Measurements from ENCODE around the gene ZNF618.
"Not testable (repeated sequence)": the region's sequence is repeated elsewhere in the genome, so short reads cannot be mapped to it uniquely, and the experiment has no call there.

Gene ZNF618

DNA sequence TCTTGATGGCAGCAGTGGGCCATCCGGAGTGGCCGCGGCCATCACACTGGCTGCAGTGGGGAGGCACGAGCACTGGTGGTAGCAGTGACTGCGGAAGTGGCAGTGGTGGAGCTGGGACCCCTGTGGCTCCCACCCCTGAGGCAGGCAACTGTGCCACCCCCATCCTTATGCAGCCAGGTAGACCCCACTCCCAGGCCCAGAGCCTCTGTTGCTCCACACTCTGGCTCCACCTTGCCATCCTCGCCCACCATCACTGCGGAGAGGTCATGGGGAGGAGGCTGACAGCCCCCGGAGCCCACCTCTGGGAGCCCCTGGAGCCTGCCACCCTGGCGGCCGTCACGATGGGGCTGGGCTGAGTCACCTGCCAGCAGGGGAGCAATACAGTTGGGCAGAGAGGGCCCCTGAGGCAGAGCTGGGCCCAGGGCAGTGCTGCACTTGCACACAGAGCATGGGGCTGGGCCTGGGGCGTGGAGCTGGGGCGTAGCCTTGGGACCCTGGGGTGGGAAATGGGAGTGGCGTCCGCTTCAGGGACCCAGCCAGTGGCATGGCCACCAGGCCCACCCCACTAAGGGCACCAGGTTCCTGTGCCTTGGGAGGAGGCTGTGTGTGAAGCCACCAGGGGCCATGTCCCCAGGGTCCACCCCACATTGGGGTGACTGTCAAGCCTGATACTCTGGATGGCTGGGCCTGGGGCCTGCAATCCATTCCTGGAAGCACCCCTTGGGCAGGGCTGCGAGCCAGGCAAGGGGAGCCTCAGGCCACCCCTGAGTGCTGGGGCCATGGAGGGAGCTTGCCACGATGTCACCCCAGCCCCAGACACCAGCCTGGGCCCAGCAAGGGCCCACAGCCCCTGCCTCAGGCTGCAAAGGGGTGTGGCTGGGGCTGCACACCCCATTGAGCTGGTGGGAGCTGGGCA, 194.3 kb downstream of the ZNF618 start:
- no peak for DNase-seq

DNA sequence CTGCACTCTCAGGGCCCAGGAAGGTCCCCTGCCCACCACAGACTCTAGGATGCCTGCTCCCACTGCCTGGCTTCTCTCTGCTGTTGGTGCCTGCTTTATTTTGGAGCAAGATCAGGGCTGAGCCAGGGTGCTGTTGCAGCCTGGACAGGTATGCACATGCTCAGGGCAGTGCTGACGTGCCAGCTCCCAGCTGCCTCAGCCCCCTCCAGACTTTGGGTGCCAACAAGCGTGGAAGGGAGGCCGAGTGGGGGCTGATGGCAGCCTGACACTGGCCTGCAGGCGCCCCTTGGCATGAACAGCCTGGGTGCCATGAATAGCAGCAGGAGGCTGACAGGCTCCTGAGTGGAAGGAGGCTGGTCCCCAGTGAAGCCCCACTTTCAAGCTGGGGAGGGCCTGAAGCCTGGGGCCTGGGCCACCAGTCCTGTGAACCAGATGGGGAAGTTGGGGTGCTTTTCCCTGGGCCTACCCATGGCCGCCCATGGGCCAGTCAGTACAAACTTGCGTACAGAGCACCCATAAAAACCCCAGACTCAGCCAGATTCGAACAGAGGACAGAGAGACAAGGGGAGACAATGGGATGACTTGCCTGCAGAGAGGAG, 195.2 kb downstream of the ZNF618 start:
- DNase-seq = no peak

DNA sequence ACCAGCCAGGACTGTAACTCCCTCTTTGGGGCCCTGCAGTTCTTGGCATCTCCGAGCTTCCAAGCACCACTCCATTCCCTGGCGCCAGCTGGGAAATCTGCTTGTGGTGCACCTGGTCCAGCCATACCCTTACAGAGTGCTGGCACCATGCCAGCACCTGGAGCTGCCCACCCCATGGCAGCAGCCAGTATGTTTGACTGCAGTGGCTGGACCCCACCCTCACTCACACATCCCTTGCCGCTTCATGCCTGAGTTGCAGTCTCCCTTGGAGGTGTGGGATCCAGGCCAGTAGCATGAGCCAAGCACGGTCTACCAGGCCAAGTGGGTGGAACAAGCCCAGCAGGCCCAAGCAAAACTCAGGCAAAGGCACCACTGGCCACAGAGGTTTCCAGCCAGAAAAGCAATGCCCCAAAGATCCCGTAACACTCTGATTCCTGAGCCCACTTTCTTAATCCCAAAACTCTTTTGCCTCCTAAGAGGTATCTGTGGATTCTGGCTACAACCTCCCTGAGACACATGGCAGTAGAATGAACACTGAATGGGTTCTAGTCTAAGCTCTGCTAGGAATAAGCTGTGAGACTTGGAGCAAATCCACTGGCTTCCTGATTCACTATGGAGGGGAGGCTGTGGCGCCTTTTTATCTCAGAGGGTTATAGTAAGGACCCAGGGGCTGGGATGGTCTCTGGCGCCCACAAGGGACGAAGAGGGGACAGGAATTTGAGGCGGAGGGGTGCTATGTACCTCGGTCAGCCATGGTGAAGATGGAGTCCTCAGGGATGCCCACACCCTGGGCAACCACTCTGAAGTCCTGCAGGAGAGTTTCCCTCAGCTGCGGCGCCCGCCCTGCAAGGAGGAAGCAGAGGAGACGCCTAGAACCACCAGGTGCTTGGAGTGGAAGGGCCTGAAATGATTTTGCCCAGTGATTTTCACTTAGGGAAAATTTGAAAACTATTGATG, 196.4 kb downstream of the ZNF618 start:
- no peak for DNase-seq

DNA sequence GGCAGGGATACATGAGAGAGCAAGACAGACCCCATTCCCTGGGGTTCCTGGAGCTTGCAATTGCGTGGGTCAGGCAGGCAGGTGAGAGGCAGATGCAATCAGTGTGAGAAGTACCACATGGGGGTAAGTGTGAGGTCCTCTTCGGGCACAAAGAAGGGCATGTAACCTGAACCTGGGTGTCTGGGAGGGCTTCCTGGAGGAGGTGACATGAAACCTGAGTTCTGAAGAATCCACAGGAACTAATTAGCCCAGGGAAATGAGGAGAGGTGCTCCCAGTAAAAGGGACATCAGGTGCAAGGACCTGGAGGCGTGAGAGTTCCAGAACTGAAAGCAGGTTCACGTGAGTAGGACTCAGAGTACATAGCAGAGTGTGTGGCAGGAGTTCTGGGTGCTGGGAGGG, 199.5 kb downstream of the ZNF618 start:
- DNase-seq = no peak

DNA sequence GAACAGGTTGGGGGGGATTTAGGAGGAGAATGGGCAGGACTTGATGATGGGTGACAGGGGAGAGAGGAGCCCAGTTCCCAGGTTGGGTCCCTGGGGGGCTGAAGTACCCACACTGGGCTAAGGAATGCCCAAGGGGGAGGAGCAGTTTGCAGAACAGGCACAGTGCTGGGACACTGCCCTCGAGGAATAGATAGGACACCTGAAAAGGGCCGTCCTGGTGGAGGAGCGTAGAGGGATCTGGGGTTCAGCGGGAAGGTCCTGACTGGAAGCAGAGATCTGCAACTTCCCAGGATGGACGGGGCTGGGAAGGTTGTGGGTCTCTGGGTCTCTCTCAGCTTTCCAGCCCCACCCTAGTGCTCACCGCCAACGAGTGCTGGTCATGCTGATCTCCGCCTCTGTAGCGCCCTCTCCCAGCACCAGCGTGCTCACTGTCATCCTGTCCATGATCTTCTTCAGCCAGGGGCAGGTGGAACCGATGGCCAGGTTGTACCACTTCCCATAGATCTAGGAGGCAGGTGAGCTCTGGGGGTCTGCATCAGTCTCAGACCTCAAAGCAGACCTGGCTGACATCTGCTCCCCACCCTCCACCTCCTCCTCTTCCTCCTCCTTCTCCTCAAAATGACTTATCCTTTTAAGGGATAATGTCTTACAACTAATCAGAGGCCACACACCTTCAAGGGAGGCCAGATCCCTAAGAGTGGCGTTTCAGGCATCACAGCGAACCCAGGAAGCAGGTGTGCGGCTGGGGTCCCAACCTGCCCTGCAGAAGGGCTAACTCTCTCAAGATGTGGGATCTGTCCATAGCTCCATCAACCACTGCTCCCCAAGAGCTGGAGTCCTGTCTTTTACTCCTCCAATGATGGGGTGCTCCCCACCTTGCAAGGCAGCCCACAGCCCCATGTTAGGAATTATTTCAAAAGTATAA, 200.4 kb downstream of the ZNF618 start:
- DNase-seq = no peak

DNA sequence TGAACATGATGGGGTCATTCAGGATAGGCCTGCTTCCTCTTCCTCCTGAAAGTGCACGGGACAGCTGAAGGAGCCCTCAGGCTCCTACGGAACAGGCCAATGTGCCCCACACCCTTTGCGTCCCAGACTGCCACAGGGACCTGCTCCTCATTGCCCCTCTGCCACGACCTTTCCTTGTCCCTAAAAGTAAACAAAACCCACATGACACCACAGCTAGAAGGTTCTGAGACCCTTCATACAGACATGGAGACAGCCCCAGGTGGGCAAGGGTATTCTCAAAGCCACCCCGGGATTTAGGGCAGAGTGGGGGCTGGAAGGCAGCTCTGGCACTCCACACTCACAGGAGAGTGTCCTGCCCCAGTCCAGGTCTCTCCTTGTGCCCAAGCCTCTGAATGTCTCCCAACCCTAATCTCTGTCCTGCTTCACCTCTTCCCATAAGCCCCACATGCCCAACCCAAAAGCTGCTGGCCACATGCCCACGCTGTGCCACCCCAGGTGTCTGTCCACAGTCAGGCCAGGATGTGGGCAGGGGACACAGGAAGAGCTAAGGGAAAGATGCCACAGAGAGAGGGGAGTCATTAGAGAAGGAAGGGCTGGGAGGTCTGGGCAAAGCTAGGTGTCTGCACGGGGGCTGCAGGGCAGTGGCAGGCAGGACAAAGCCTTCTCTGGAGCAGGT, 201.2 kb downstream of the ZNF618 start:
- DNase-seq = no peak

DNA sequence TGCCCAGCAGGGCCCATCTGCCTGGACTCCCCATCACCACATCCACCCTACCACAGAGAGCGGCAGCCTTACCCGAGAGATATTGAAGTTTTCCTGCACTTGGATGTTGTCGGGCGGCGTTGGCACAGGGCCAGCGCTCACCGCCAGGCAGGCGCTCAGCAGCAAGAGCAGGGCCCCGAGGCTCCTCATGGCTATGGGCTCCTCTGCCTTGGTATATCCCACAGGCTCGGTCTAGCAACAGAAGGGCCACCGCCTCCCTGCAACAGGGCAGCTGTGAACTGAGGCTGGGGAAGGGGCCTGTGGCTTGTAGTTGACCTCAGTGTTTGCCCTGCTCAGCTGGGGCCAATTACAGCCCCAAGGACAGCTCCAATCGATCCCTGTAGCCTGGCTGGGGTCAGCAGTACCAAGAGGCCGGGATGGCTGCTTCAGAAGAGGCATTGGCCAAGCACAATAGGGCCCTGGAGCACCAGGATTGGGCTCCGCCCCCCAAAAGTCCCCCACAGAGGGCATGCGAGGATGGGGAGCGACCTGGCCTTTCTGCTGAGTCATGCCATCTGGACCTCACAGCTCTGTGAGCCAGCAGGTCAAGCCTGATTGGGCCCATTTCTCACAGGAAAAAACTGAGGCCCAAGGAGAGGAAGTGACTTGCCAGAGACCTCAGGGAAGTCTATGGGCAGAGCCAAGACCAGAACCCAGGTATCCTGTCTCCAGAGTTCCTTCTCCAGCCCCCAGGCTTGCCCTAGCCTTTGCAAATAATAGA, 202.1 kb downstream of the ZNF618 start, which contains the start of gene AMBP:
Gene AMBP (minus strand): TSS at position 280 of the 760 bp plus-strand sequence. CDS start 91 bp downstream, at position 189.
- no peak for DNase-seq

DNA sequence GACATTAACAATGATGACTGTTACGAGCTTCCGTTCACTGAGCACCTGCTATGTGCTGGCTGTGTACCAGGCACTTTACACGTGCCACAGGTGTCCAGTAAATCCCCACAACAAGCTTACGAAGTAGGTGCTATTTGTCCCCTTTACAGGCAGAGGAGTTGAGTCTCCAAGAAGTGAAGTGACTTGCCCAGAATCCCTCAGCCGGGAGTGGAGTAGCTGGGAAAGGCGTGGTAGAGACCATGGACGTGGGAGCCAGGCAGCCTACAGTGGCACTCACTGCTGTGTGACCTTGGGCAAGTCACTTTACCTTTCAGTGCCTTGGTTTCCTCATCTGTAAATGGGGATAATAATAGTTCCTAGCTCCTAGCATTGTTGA, 202.7 kb downstream of the ZNF618 start:
- DNase-seq = no peak

DNA sequence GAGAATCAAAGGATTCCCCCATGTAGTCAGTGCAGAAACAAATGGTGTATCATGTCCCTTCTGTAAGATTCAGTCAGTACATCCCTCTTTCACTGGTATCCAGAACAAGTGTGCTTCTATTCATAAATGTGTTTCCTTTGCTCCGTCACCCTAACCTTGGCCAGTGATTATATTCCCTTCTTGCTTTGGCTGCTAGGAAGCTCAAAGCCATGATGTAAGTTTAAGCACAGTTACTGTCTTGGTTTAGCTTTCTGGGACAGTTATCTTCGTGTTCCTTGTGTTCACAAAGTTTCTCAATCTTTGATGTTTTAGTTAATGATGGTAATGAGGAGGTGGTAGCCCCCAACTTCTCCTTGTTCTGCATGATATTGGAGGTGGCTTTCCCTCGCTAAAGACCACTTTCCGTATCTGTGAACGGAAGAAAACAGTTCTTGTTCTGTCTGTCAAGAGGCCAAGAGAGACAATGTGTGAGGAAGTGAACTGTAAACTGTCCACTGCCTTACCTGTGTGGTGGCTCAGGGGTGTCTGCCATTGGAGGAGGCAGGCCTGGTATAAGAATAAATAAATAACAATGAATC, 204.2 kb downstream of the ZNF618 start:
- DNase-seq = no peak

DNA sequence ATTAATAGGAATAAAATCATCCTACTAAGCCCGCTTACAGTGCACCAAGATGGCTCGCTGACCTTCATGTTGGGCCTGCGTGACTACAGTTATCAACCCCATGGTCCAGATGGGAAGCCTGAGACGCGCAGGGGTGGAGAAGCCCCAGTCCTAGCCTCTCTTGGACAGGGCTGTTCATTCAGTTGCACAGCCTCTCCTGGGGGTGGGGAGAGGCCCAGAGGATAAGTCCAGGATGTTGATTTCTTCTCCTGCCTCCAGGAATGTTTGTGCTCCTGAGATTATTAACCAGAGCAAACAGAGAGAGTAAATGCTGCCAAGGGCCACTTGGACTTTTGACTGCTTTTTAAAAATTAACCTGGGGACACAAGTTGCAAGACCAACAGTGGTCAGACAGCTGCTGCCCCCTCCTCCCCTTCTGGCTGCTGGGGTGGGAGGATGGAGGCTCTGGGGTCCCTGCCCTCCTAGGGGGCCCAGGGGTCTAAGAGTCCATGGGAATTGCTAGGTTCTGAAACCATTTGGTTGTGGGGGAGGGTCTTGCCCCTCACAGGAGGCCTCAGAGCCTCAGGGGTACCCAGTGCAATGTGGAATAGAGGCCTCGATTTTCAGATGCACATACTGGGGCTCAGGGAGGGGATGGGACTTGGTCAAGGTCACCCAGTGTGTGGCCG, 204.8 kb downstream of the ZNF618 start:
- DNase-seq = no peak

DNA sequence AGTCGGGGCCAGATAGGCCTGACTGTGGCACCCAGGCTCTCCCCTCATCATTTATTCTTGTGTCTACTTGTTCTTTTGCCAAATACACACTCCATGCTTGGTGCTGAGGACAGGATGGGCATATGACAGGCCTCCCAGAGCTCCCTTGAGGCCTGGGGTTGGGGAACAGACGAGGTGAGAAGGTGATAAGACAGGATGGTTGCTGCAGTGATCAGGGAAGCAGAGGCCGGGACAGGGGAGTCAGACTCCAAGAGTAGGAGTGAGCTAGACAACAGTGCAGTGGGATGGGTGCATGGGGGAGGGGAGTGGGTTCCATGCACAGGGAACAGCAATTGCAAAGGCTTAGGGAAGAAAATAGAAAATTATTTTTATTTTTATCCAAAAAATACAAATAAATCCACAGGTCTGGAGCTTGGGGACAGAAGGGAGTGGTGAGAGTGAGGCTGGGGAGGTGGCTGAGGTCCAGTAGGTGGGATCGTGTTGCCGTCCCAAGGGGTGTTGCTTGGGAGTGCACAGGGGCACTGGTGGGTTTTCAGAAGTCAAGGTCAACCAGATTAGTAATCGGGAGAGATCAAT, 205.4 kb downstream of the ZNF618 start:
- no peak for DNase-seq

DNA sequence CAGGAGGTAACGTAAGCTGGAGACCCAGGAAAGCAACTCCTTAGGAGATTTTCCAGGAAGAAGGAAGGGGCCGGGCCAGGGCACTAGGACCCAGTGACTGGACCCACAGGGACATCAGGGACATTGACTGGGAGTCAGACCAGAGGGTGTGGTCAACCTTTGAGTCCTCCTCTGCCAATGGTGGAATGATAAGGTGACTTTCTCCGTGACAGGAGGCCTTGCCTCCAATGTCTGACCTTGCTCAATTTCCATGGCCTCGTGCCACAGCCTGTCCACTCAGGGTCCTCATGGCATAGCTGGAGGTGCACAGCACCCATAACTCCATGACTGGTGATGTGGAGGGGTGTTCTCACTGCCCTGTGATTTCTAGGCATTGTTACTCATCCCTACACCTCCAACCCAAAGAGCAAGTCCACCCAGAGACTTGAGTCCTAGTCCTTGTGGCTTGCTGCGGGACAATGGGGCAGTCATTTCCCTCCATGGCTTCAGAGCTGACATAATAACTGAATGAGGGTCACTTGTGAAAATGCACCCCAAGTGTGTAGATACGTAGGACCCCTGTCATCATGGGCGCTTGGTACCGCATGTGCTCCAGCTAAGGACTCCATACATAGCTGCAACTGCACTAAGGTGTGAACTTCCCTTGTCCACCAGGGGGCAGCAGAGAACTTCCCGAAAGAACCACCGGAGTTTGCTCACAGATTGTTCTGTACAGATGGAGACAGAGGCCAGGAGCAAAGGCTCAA, 206.1 kb downstream of the ZNF618 start:
- DNase-seq = peak; percentile 86

DNA sequence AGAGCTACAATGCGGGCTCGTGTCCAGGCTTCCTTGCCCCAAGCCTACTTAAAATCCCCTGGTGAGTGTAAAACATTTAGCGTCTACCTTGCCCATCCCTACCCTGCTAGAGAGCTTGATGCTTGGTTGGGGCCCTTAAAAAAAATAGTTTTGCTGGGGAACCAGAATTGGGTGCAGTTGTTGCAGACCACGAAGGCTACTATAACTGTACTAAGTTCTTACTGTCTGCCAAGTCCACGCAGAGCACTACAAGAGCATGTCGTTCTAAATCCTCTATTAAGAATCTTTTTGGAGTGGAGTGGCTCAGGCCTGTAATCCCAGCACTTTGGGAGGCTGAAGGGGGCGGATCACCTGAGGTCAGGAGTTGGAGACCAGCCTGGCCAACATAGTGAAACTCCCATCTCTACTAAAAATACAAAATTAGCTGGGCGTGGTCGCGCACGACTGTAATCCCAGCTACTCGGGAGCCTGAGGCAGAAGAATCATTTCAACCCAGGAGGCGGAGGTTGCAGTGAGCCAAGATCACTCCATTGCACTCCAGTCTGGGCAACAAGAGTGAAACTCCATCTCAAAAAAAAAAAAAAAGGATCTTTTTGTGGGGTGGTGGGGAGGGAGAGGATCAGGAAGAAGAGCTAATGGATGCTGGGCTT, 206.8 kb downstream of the ZNF618 start:
- DNase-seq = not testable (repeated sequence)

DNA sequence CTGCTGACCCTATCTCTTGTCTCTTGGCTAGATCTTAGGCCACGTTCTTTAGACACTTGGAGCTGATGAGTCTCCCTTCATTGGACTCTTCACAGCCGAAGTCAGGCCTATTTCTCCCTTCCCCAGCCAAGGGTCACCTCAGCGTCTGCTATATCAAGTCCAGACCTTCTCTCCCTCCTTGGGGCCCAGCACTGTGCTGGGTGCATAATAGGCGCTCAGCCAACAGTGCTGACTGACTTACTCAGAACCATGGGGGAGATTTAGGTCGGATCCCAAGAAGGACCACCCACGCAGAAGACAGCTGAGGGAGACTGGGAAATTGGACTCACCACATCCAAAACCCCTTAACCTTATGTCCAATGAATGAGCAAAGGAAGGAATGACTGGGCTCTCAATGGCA, 207.6 kb downstream of the ZNF618 start:
- DNase-seq = no peak

DNA sequence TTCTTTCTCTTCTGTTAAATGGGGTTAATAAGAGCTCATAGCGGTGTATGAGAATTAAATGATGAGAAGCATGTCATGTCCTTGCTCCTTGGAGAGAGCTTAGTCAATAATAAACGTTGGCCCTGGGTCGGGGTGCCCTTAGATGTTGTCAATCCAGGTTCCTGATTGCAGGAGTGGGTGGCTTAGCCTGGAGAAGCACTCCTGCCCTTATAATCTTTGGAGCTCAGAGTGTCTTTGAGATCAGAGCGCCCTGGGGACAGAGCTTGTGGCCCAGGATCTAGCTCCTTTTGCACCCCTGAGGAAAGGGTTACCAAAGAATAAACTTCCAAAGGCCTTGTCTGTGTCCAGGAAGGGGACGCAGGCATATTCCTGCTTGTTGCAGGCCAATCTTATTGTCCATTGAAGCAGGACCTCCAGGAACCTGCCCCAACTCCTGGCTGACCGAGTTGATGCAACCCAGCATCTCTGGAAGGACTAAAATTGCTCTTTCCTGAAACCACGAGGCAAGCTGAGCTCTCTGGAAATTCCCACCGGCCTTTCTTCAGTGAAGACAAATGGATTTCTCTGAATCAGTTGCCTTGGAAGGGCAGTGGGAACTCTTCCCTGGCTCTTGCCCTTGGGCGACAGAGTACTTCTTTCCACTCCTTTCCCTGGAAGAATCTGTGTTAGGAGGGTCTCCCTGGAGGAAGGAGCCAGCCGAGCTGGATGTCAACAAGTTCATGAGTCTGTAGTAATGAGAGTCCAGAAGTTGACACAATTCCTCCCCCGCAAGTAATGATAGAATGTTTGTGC, 208.4 kb downstream of the ZNF618 start:
- no peak for DNase-seq

DNA sequence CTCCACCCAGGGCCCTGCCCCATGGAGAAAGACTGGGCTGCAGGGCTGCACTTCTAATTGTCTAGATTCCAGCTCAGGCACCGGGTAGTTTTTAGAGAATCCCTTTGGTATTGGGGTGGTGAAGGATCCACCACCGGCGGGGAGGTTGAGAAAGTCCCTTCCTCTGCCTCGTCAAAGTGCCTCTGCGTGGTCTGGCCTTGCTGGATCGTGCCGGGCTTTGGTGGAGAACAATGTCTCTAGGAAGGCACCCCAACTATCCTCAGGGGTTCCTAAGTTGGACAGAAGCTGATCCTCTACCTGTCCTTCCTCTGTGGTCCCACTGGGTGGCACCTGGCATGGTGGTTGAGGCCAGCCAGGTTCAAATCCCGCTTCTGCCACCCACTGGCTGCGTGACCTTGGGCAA, 209.3 kb downstream of the ZNF618 start:
- no peak for DNase-seq

DNA sequence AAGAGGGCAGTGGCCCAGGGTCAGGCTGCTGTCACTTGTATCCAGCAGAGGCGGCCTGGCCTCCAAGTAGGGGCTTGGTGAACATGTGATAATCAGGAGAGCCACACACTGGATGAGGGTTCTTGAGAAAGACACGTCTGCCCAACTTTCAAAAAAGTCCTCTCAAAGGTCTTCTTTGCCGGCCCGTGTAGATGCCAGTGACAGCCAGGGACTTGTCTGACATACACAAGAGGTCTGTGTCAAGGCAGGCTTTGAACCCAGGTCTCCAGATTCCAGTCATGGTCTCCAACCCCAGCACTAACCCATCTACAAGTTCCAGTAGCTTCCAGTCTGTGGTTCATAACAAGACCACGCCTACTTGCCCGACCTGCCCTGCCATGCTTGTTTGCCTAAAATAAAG, 209.9 kb downstream of the ZNF618 start:
- no peak for DNase-seq
